ENCODE results near the gene BST1.

GRCh38 chr4:15681372-15682241, 21.3 kb upstream of the BST1 start, which contains the start of gene FAM200B:
- TF ChIP-seq CTCF (IDR thresholded peaks at IDR 0.05 in 4 of 5, conservative IDR thresholded peaks at IDR 0.05 in 1 of 5) = peak in 2 of 5 experiments; percentile 10 to 27
- peak; percentile 39 to 58 for TF ChIP-seq POLR2A (IDR thresholded peaks at IDR 0.05)
